Measurements from ENCODE around the gene ZNF71. TPM values are rescaled to one million over a fixed set of nuclear protein-coding genes. Genes with fewer than 3 reads are reported as not detected.

Gene ZNF71
- total RNA-seq, 1 donor from 2014 or later: 10.0 TPM

- Mint-ChIP-seq H3K27ac (ENCODE audit: unreplicated experiment) (peak within 1 kb of the TSS; percentile 86), H3K36me3 (ENCODE audit: low read depth) (peaks cover 59% of the 10 kb centered on the region), H3K9me3 (ENCODE audit: low read depth) (peaks cover 71% of the 10 kb centered on the region), H3K27me3 (ENCODE audit: low read depth) (no peaks in the 10 kb centered on the region), H3K4me3 (ENCODE audit: unreplicated experiment) (peak within 1 kb of the TSS; percentile 99), H3K4me1 (ENCODE audit: low read depth) (peaks cover 14% of the 10 kb centered on the region)
- TF ChIP-seq, protein P1, sequence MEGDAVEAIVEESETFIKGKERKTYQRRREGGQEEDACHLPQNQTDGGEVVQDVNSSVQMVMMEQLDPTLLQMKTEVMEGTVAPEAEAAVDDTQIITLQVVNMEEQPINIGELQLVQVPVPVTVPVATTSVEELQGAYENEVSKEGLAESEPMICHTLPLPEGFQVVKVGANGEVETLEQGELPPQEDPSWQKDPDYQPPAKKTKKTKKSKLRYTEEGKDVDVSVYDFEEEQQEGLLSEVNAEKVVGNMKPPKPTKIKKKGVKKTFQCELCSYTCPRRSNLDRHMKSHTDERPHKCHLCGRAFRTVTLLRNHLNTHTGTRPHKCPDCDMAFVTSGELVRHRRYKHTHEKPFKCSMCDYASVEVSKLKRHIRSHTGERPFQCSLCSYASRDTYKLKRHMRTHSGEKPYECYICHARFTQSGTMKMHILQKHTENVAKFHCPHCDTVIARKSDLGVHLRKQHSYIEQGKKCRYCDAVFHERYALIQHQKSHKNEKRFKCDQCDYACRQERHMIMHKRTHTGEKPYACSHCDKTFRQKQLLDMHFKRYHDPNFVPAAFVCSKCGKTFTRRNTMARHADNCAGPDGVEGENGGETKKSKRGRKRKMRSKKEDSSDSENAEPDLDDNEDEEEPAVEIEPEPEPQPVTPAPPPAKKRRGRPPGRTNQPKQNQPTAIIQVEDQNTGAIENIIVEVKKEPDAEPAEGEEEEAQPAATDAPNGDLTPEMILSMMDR (IDR thresholded peaks at IDR 0.05): no peak
- DNase-seq (ENCODE audit: low spot score): peak; percentile 96
These were observed 27.6 kb upstream of the ZNF71 start, which contains the start of gene ZNF470 for GRCh38 chr19:56567274-56568120. ZNF470 (plus strand) TSS chr19:56567468; CDS start chr19:56570312, 2,844 bp downstream.

DNA sequence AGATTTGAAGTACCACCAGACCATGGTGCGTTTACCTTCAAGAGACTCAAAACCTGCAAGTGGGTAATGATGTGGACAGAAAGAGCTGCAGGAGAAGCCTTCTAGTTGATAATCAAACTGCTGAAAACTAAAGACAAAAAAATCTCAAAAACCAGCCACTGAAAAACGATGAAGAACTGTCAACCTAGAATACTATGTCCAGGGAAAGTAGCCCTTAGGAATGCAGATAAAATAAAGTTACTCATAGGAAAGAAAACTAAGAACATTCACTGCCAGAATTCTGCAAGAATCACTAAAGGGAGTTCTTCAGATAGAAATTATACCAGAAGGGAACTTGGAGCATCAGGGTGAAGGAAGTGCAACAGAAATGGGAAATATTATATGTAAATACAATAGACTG is 22.5 kb upstream of the ZNF71 start:
- Mint-ChIP-seq H3K27ac (ENCODE audit: unreplicated experiment) (no peak overlapping the region), H3K36me3 (ENCODE audit: low read depth) (peaks cover 77% of the 10 kb centered on the region), H3K9me3 (ENCODE audit: low read depth) (peaks cover 80% of the 10 kb centered on the region), H3K27me3 (ENCODE audit: low read depth) (no peaks in the 10 kb centered on the region), H3K4me1 (ENCODE audit: low read depth) (peaks cover 5% of the 10 kb centered on the region), H3K4me3 (ENCODE audit: unreplicated experiment) (no peak overlapping the region)
- TF ChIP-seq, protein P1 (IDR thresholded peaks at IDR 0.05): no peak
- DNase-seq (ENCODE audit: low spot score): no peak

- H3K27me3 Mint-ChIP-seq (ENCODE audit: low read depth): no peaks in the 10 kb centered on the region
- no peak overlapping the region for H3K27ac Mint-ChIP-seq (ENCODE audit: unreplicated experiment)
- H3K9me3 Mint-ChIP-seq (ENCODE audit: low read depth): peaks cover 77% of the 10 kb centered on the region
- TF ChIP-seq, protein P1 (IDR thresholded peaks at IDR 0.05): no peak
- peaks cover 82% of the 10 kb centered on the region for H3K36me3 Mint-ChIP-seq (ENCODE audit: low read depth)
- DNase-seq (ENCODE audit: low spot score): no peak
- H3K4me1 Mint-ChIP-seq (ENCODE audit: low read depth): no peaks in the 10 kb centered on the region
- no peak overlapping the region for H3K4me3 Mint-ChIP-seq (ENCODE audit: unreplicated experiment)
These were observed 21.2 kb upstream of the ZNF71 start for GRCh38 chr19:56573914-56574313.

DNA sequence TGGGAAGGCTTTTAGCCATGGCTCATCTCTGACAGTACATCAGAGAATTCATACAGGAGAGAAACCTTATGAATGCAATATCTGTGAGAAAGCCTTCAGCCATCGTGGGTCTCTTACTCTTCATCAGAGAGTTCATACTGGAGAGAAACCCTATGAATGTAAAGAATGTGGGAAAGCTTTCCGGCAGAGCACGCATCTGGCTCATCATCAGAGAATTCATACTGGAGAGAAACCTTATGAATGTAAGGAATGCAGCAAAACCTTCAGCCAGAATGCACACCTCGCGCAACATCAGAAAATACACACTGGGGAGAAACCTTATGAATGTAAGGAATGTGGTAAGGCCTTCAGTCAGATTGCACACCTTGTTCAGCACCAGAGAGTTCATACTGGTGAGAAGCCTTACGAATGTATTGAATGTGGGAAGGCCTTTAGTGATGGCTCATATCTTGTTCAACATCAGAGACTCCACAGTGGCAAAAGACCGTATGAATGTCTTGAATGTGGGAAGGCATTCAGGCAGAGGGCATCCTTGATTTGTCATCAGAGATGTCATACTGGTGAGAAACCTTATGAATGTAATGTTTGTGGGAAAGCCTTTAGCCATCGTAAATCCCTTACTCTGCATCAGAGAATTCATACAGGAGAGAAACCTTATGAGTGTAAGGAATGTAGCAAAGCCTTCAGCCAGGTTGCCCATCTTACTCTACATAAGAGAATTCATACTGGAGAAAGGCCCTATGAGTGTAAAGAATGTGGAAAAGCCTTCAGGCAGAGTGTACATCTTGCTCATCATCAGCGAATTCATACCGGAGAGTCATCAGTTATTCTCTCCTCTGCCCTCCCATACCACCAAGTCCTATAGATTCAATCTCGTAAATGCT is 17.1 kb upstream of the ZNF71 start:
- H3K9me3 Mint-ChIP-seq (ENCODE audit: low read depth): peaks cover 82% of the 10 kb centered on the region
- H3K27ac Mint-ChIP-seq (ENCODE audit: unreplicated experiment): no peak overlapping the region
- DNase-seq (ENCODE audit: low spot score): no peak
- no peak overlapping the region for H3K4me3 Mint-ChIP-seq (ENCODE audit: unreplicated experiment)
- no peaks in the 10 kb centered on the region for H3K4me1 Mint-ChIP-seq (ENCODE audit: low read depth)
- TF ChIP-seq, protein P1 (IDR thresholded peaks at IDR 0.05): no peak
- H3K27me3 Mint-ChIP-seq (ENCODE audit: low read depth): no peaks in the 10 kb centered on the region
- H3K36me3 Mint-ChIP-seq (ENCODE audit: low read depth): peaks cover 69% of the 10 kb centered on the region

DNA sequence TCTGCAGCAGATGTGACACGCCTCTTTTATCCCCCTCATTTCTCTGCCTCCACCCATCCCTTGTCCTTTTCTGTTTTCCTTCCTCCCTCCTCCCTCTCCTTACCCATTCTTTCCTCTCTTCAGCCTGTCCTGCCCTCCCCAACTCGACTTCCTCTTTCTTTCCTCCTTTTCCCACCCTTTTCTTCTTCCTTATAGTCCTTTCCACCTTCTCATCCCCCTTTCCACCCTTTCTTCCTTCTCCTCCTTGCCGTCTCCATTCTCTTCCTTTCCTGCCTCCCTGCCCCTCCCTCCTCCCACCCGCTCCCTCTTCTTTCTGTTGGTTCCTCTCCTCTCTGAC is 688 bp upstream of the ZNF71 start:
- H3K27me3 Mint-ChIP-seq (ENCODE audit: low read depth): no peaks in the 10 kb centered on the region
- no peak for DNase-seq (ENCODE audit: low spot score)
- H3K27ac Mint-ChIP-seq (ENCODE audit: unreplicated experiment): no peak overlapping the region
- H3K9me3 Mint-ChIP-seq (ENCODE audit: low read depth): peaks cover 31% of the 10 kb centered on the region
- H3K36me3 Mint-ChIP-seq (ENCODE audit: low read depth): peaks cover 18% of the 10 kb centered on the region
- TF ChIP-seq, protein P1 (IDR thresholded peaks at IDR 0.05): no peak
- peaks cover 13% of the 10 kb centered on the region for H3K4me1 Mint-ChIP-seq (ENCODE audit: low read depth)
- H3K4me3 Mint-ChIP-seq (ENCODE audit: unreplicated experiment): peak overlapping the region; percentile 97
